PC-3 (cell line): ENCODE measurements around the gene ELAVL3.

Experiments used
- EZH2phosphoT487 ChIP-seq: fragments of 300-600 bp; sonication (generic); IDR thresholded peaks from 2 replicates; pipeline ENCODE4 v1.6.1; 2018; ENCODE audit warnings: mild to moderate bottlenecking, antibody characterized with exemption, low read length, borderline replicate concordance
- TF ChIP-seq, protein P1 (sequence below): fragments of 300-600 bp; sonication (generic); conservative IDR thresholded peaks from 2 replicates; pipeline ENCODE4 v1.5.1; 2017; ENCODE audit warnings: antibody characterized with exemption, low read depth, mild to moderate bottlenecking, low read length

DNA sequence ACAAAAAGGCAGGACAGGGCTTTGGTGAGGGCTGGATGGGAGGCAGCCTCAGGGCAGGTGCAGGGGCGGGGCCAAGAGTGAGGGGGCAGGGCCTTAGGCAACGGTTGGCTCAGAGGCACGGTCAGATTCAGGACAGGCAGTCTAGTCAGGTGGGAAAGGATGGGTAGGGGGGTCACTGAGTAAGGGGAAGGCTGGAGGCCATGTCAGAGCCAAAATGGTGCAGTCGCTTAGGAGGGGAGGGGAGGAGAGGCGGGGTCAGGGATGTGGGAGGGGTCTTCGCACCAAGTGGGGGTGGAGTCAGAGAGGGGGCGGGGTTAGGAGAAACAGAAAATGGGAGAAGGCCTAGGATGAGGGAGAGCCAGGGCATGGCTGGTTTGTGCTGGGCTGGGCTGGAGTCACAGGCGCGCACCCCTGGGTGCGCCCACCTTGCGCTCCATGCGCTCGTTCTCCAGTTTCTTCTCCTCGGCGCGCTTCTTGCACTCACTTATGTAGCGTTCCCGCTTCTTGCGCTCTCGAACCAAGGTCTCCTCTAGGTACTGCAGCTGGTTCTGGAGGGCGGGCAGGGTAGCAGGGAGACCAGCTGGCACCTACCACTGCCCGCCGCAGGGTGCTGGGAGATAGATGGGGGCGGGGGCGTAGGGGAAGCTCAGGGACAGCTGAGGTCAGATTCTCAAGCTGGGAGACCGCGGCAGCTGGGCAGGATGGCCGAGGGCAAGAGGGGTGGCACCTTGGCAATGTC, 55.0 kb downstream of the ELAVL3 start:
- TF ChIP-seq, protein P1, sequence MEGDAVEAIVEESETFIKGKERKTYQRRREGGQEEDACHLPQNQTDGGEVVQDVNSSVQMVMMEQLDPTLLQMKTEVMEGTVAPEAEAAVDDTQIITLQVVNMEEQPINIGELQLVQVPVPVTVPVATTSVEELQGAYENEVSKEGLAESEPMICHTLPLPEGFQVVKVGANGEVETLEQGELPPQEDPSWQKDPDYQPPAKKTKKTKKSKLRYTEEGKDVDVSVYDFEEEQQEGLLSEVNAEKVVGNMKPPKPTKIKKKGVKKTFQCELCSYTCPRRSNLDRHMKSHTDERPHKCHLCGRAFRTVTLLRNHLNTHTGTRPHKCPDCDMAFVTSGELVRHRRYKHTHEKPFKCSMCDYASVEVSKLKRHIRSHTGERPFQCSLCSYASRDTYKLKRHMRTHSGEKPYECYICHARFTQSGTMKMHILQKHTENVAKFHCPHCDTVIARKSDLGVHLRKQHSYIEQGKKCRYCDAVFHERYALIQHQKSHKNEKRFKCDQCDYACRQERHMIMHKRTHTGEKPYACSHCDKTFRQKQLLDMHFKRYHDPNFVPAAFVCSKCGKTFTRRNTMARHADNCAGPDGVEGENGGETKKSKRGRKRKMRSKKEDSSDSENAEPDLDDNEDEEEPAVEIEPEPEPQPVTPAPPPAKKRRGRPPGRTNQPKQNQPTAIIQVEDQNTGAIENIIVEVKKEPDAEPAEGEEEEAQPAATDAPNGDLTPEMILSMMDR, result no peak
- no peak for TF ChIP-seq EZH2phosphoT487
